Vagina (tissue), 2 donors: ENCODE measurements around the gene GORAB.

Experiments
- POLR2A ChIP-seq, 2 donors: fragments of 450-650 bp; IDR thresholded peaks; one replicate each; pipeline ENCODE4 v1.6.1; 2017; ENCODE audit warnings: antibody characterized with exemption in 2 of 2, mild to moderate bottlenecking in 2 of 2, moderate library complexity in 2 of 2
- TF ChIP-seq, protein P1 (sequence below), 3 experiments: fragments of 450-650 bp in 2 of 3; fragments of 200-600 bp in 1 of 3; sonication (generic) in 1 of 3; IDR thresholded peaks; one replicate each; pipeline ENCODE4 v1.5.1; 2017 to 2019; ENCODE audit warnings: antibody characterized with exemption in 3 of 3, mild to moderate bottlenecking in 2 of 3, moderate library complexity in 2 of 3

DNA sequence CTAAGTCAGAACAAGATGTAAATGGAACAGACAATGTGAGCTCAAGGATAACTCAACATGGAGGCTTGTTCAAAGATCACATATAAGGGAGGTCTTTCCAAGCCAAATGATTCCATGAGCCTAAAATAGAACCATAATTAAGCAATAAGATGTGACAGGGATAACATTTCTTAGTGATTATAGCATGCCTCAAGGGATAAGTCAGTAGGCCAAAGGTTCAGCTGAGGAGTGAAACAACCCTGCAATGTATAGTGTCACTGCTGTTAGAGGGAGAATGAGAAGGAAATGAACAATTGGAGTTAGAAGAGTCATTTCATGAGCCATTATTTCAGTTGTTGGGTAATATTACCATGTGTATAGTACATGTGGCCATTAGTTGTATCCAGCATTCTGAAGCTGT, 25.0 kb downstream of the GORAB start:
- TF ChIP-seq, protein P1, sequence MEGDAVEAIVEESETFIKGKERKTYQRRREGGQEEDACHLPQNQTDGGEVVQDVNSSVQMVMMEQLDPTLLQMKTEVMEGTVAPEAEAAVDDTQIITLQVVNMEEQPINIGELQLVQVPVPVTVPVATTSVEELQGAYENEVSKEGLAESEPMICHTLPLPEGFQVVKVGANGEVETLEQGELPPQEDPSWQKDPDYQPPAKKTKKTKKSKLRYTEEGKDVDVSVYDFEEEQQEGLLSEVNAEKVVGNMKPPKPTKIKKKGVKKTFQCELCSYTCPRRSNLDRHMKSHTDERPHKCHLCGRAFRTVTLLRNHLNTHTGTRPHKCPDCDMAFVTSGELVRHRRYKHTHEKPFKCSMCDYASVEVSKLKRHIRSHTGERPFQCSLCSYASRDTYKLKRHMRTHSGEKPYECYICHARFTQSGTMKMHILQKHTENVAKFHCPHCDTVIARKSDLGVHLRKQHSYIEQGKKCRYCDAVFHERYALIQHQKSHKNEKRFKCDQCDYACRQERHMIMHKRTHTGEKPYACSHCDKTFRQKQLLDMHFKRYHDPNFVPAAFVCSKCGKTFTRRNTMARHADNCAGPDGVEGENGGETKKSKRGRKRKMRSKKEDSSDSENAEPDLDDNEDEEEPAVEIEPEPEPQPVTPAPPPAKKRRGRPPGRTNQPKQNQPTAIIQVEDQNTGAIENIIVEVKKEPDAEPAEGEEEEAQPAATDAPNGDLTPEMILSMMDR (IDR thresholded peaks at IDR 0.05) = no peak
- no peak for TF ChIP-seq POLR2A (IDR thresholded peaks at IDR 0.05)
